NCI-H524 (cell line): Measurements from ENCODE around the gene HNRNPL.
A peak's percentile ranks its signal among the peaks of the same experiment; 100 is the strongest.
"Not testable (repeated sequence)": the region's sequence is repeated elsewhere in the genome, so short reads cannot be mapped to it uniquely, and the experiment has no call there.

Experiments
- DNase-seq, 2 experiments: peaks; one replicate each; lab custom pipeline; 2025; lab: John Stamatoyannopoulos, UW

The HNRNPL gene

GRCh38 chr19:38869836-38870607 lies 20.2 kb upstream of the HNRNPL start:
- DNase-seq = no peak

- no peak for DNase-seq
These were observed 19.5 kb upstream of the HNRNPL start for GRCh38 chr19:38869160-38869835.

- no peak for DNase-seq
These were observed 18.8 kb upstream of the HNRNPL start for GRCh38 chr19:38868551-38868950.

- no peak for DNase-seq
These were observed 17.5 kb upstream of the HNRNPL start for GRCh38 chr19:38867171-38867780.

- DNase-seq = peak; percentile 91 to 96
These were observed 12.7 kb upstream of the HNRNPL start for GRCh38 chr19:38862321-38863059.

GRCh38 chr19:38861368-38861767 lies 11.6 kb upstream of the HNRNPL start:
- DNase-seq = no peak

- DNase-seq = not testable (repeated sequence)
These were observed 9.9 kb upstream of the HNRNPL start for GRCh38 chr19:38859631-38860204.

GRCh38 chr19:38856813-38857212 lies 7.0 kb upstream of the HNRNPL start:
- no peak for DNase-seq

- not testable (repeated sequence) for DNase-seq
These were observed 6.0 kb upstream of the HNRNPL start for GRCh38 chr19:38855751-38856150.

- DNase-seq = peak; percentile 40 to 76
These were observed 5.2 kb upstream of the HNRNPL start for GRCh38 chr19:38854961-38855360.

- no peak for DNase-seq
These were observed 3.4 kb upstream of the HNRNPL start for GRCh38 chr19:38853214-38853613.

GRCh38 chr19:38852231-38853044 lies 2.7 kb upstream of the HNRNPL start:
- DNase-seq = peak in 1 of 2 experiments; percentile 42

GRCh38 chr19:38851622-38852230 lies 1.9 kb upstream of the HNRNPL start:
- DNase-seq = peak; percentile 52 to 88

- DNase-seq = no peak
These were observed 1.3 kb upstream of the HNRNPL start for GRCh38 chr19:38850976-38851621.

GRCh38 chr19:38850436-38850975 lies 720 bp upstream of the HNRNPL start:
- peak in 1 of 2 experiments; percentile 74 for DNase-seq

GRCh38 chr19:38849147-38849859 lies 483 bp downstream of the HNRNPL start:
- DNase-seq = peak; percentile 96 to 98

- peak in 1 of 2 experiments; percentile 35 for DNase-seq
These were observed 1.3 kb downstream of the HNRNPL start for GRCh38 chr19:38848299-38849146.

- no peak for DNase-seq
These were observed 3.7 kb downstream of the HNRNPL start for GRCh38 chr19:38846097-38846496.
